ENCODE data around the gene PHYHD1. TPM values are rescaled to one million over a fixed set of nuclear protein-coding genes. Genes with fewer than 3 reads are reported as not detected.

Gene PHYHD1
- total RNA-seq, 1 donor from 2014 or later: 2.7 TPM

- intact Hi-C loops (cut with micrococcal nuclease): no loop called here
Observed at GRCh38 chr9:128919402-128920089, 1.2 kb upstream of the PHYHD1 start.

- intact Hi-C loops (cut with micrococcal nuclease): no loop called here
Observed at GRCh38 chr9:128921881-128922763, 1.3 kb downstream of the PHYHD1 start.

GRCh38 chr9:128923493-128923883, 2.7 kb downstream of the PHYHD1 start:
- intact Hi-C loops (cut with micrococcal nuclease): no loop called here

- intact Hi-C loops (cut with micrococcal nuclease): loop anchor here (1.0 kb wide), 6 partner anchors 19 to 280 kb away; partner anchors contain the start of genes DOLK, KYAT1 and NUP188
Observed at GRCh38 chr9:128927731-128928411, 7.1 kb downstream of the PHYHD1 start.

- intact Hi-C loops (cut with micrococcal nuclease): loop anchor here (1.0 kb wide), 5 partner anchors 19 to 280 kb away; partner anchors contain the start of genes DOLK, KYAT1 and NUP188
Observed at GRCh38 chr9:128928624-128929023, 7.8 kb downstream of the PHYHD1 start.

GRCh38 chr9:128929560-128929959, 8.8 kb downstream of the PHYHD1 start:
- intact Hi-C loops (cut with micrococcal nuclease): no loop called here

GRCh38 chr9:128933731-128934130, 12.9 kb downstream of the PHYHD1 start:
- intact Hi-C loops (cut with micrococcal nuclease): no loop called here

- intact Hi-C loops (cut with micrococcal nuclease): no loop called here
Observed at GRCh38 chr9:128936171-128936865, 15.5 kb downstream of the PHYHD1 start.

GRCh38 chr9:128937310-128938165, 16.8 kb downstream of the PHYHD1 start:
- intact Hi-C loops (cut with micrococcal nuclease): no loop called here

- intact Hi-C loops (cut with micrococcal nuclease): no loop called here
Observed at GRCh38 chr9:128940271-128940921, 19.6 kb downstream of the PHYHD1 start.

- intact Hi-C loops (cut with micrococcal nuclease): no loop called here
Observed at GRCh38 chr9:128940946-128941755, 20.4 kb downstream of the PHYHD1 start.

- intact Hi-C loops (cut with micrococcal nuclease): no loop called here
Observed at GRCh38 chr9:128943832-128944620, 23.2 kb downstream of the PHYHD1 start.

- intact Hi-C loops (cut with micrococcal nuclease): loop anchor here (5.0 kb wide), 3 partner anchors 288 to 878 kb away; partner anchors contain the start of genes DYNC2I2, NAIF1, SLC25A25 and SPTAN1
Observed at GRCh38 chr9:128944966-128945365, 24.2 kb downstream of the PHYHD1 start.

- intact Hi-C loops (cut with micrococcal nuclease): loop anchor here (2.0 to 5.0 kb wide), 4 partner anchors 257 to 879 kb away; partner anchors contain the start of genes DYNC2I2, NAIF1, SET and SLC25A25
Observed at GRCh38 chr9:128945798-128946501, 25.2 kb downstream of the PHYHD1 start.

GRCh38 chr9:128946571-128947276, 25.9 kb downstream of the PHYHD1 start:
- intact Hi-C loops (cut with micrococcal nuclease): loop anchor here (1.0 to 5.0 kb wide), 19 partner anchors 18 to 879 kb away; partner anchors contain the start of genes CRAT, DOLPP1, DYNC2I2 and ENDOG

GRCh38 chr9:128947277-128947526, 26.4 kb downstream of the PHYHD1 start:
- intact Hi-C loops (cut with micrococcal nuclease): loop anchor here (1.0 to 5.0 kb wide), 19 partner anchors 19 to 880 kb away; partner anchors contain the start of genes CRAT, DOLPP1, DYNC2I2 and ENDOG
